Ovary (tissue), 3 donors: ENCODE results near the gene BOLL.

Experiments
- EP300 ChIP-seq: sonication (generic); formaldehyde crosslinking; IDR thresholded peaks from one replicate; pipeline ENCODE4 v1.6.1; 2017; ENCODE audit warnings: antibody characterized with exemption
- TF ChIP-seq, protein P1 (sequence below), 3 donors: fragments of 450-650 bp in 2 of 3; fragments of 200-600 bp in 1 of 3; IDR thresholded peaks; one replicate each; pipeline versions ENCODE4 v1.5.1 to v1.8.0; 2016 to 2022; ENCODE audit warnings: antibody characterized with exemption in 3 of 3, mild to moderate bottlenecking in 1 of 3
- donor health status: DM: no; HTN: no; CAD: no.

DNA sequence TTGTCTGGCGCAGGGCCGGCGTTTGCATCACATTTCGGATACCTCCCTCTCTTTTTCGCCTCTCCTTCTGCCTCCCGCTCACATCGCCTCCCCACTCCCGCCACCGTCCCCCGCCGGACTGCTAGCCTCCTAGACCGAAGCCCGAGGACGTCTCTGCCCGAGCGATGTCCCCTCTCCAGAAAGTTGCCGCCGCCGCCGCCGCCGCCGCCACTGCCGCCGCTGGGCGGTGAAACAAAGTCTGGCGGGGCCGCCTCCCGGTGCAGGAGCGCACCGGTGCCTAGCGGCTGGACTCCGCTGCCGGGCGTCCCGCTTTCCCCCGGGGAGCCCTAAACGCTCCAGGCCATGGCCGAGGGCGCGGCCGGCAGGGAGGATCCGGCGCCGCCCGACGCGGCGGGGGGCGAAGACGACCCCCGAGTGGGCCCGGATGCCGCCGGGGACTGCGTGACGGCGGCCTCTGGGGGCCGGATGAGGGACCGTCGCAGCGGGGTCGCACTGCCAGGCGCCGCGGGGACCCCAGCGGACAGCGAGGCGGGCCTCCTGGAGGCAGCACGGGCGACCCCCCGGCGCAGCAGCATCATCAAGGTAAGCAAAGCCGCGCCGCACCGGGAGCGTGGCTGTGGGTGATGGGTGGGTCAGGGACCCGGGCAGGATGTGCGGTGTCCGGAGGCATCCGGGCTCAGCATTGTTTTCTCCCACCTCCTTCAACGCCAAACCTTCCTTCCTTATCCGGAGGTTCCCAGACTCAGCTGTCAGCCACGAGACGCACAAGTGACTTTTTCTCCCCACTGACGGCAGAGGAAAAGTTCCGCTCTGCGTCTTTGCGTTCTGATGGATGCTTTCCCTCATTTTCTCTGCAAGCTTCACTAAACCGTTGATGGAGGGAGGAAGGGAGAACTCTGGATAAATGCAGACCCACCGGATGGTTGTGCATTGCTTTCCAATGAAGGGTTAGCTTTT is 19.9 kb upstream of the BOLL start:
- TF ChIP-seq, protein P1, sequence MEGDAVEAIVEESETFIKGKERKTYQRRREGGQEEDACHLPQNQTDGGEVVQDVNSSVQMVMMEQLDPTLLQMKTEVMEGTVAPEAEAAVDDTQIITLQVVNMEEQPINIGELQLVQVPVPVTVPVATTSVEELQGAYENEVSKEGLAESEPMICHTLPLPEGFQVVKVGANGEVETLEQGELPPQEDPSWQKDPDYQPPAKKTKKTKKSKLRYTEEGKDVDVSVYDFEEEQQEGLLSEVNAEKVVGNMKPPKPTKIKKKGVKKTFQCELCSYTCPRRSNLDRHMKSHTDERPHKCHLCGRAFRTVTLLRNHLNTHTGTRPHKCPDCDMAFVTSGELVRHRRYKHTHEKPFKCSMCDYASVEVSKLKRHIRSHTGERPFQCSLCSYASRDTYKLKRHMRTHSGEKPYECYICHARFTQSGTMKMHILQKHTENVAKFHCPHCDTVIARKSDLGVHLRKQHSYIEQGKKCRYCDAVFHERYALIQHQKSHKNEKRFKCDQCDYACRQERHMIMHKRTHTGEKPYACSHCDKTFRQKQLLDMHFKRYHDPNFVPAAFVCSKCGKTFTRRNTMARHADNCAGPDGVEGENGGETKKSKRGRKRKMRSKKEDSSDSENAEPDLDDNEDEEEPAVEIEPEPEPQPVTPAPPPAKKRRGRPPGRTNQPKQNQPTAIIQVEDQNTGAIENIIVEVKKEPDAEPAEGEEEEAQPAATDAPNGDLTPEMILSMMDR (IDR thresholded peaks at IDR 0.05) = no peak
- no peak for TF ChIP-seq EP300
